Keratinocyte (primary cell): ENCODE data around the gene MIPOL1. TPM values are rescaled to one million over a fixed set of nuclear protein-coding genes. Genes with fewer than 3 reads are reported as not detected.

ENCODE experiments used
- DNase-seq: peaks from one replicate; pipeline ENCODE4 v3.0.0-alpha.2; 2011; ENCODE audit warnings: low read depth, missing footprints, low spot score
- FAIRE-seq: peaks from 2 replicates; lab custom pipeline; 2011; peaks lifted over from hg19 to GRCh38; lab: Jason Lieb, UNC
- H2AFZ ChIP-seq: 2 replicates; pipeline ENCODE4 v1.6.0; 2012; ENCODE audit warnings: low read length, control low read depth, inconsistent platforms; ENCODE audit not compliant: control insufficient read depth
- H3K27ac ChIP-seq: 2 replicates; pipeline ENCODE4 v1.5.1; 2011; ENCODE audit warnings: low read length; ENCODE audit not compliant: control insufficient read depth, insufficient read depth
- H3K27me3 ChIP-seq: 3 replicates; pipeline ENCODE4 v1.6.0; 2011; ENCODE audit warnings: low read length; ENCODE audit not compliant: control insufficient read depth, insufficient read depth; ENCODE audit errors: extremely low read depth
- H3K36me3 ChIP-seq, 2 experiments: 2 replicates in 1 of 2; 3 replicates in 1 of 2; pipeline ENCODE4 v1.5.1; 2011; ENCODE audit warnings: low read length in 2 of 2, mild to moderate bottlenecking in 1 of 2; ENCODE audit not compliant: control insufficient read depth in 2 of 2, insufficient read depth in 2 of 2; ENCODE audit errors: extremely low read depth in 1 of 2
- H3K4me1 ChIP-seq: 3 replicates; pipeline ENCODE4 v1.5.1; 2011; ENCODE audit warnings: low read length; ENCODE audit not compliant: control insufficient read depth, insufficient read depth; ENCODE audit errors: extremely low read depth
- H3K4me2 ChIP-seq: 3 replicates; pipeline ENCODE4 v1.6.0; 2011; ENCODE audit warnings: low read depth, low read length; ENCODE audit not compliant: control insufficient read depth, insufficient read depth; ENCODE audit errors: extremely low read depth
- H3K4me3 ChIP-seq, 3 experiments: fragments of 200-600 bp in 1 of 3; sonication (generic) in 1 of 3; 2 replicates in 2 of 3; 3 replicates in 1 of 3; pipeline ENCODE4 v1.5.1; 2011 to 2016; ENCODE audit warnings: low read length in 3 of 3, mild to moderate bottlenecking in 3 of 3, control low read depth in 2 of 3, inconsistent platforms in 1 of 3, low read depth in 1 of 3, mixed read lengths in 1 of 3, mixed run types in 1 of 3, moderate library complexity in 1 of 3; ENCODE audit not compliant: control insufficient read depth in 2 of 3, insufficient read depth in 2 of 3; ENCODE audit errors: extremely low read depth in 1 of 3
- H3K79me2 ChIP-seq: 2 replicates; pipeline ENCODE4 v1.6.0; 2012; ENCODE audit warnings: low read length; ENCODE audit not compliant: control insufficient read depth, insufficient read depth
- H3K9ac ChIP-seq: 3 replicates; pipeline ENCODE4 v1.6.0; 2011; ENCODE audit warnings: low read length; ENCODE audit not compliant: control insufficient read depth, insufficient read depth; ENCODE audit errors: extremely low read depth
- H3K9me1 ChIP-seq: 3 replicates; pipeline ENCODE4 v1.6.0; 2011; ENCODE audit warnings: low read length; ENCODE audit not compliant: control insufficient read depth, insufficient read depth; ENCODE audit errors: extremely low read depth
- H3K9me3 ChIP-seq: 2 replicates; pipeline ENCODE4 v1.5.1; 2012; ENCODE audit warnings: low read depth, low read length; ENCODE audit not compliant: control insufficient read depth
- H4K20me1 ChIP-seq: 3 replicates; pipeline ENCODE4 v1.6.0; 2011; ENCODE audit warnings: low read length; ENCODE audit not compliant: control insufficient read depth, insufficient read depth; ENCODE audit errors: extremely low read depth
- CTCF ChIP-seq, 3 experiments: IDR thresholded peaks in 1 of 3; conservative IDR thresholded peaks in 1 of 3; optimal IDR thresholded peaks in 1 of 3; 2 replicates in 2 of 3; 3 replicates in 1 of 3; pipeline versions ENCODE3 to v1.5.1; 2011; ENCODE audit warnings: low read length in 3 of 3, mild to moderate bottlenecking in 3 of 3, moderate library complexity in 2 of 3, control low read depth in 1 of 3, inconsistent platforms in 1 of 3; ENCODE audit not compliant: insufficient read depth in 2 of 3; ENCODE audit errors: extremely low read depth in 1 of 3
- EZH2 ChIP-seq: IDR thresholded peaks from one replicate; pipeline ENCODE4 v1.6.1; 2012; ENCODE audit warnings: inconsistent platforms, mild to moderate bottlenecking, low read length, moderate library complexity
- dilution Hi-C: fragments of 300-500 bp; cut with MboI; formaldehyde crosslinking; loops from one replicate; pipeline ENCODE4 v1.7.0; 2020; ENCODE audit warnings: low sequenced_read_pairs; ENCODE audit not compliant: extremely low pct_ligation_motif_present
- polyA plus RNA-seq, 5 experiments: library from polyadenylated mRNA; depleted of rRNA in 3 of 5; stranded (reverse) in 3 of 5; stranded (forward) in 1 of 5; unstranded in 1 of 5; fragments of >200 nt; gene quantifications; 1 replicate in 1 of 5; 2 replicates in 3 of 5; 3 replicates in 1 of 5; pipeline versions ENCODE4 v1.2.1 to v1.2.3, GENCODE V29; 2011 to 2012; ENCODE audit warnings: missing spikeins in 2 of 5, low read depth in 1 of 5, low replicate concordance in 1 of 5

Gene MIPOL1
- polyA plus RNA-seq, 1 donor (not counting 4 experiments of a cell fraction or from before 2014, with no cell fraction given): 10.9 TPM

GRCh38 chr14:37275963-37276362 is 78.2 kb downstream of the MIPOL1 start:
- Histone ChIP-seq H3K4me1 (no peaks in the 10 kb centered on the region), H3K4me2 (no peak overlapping the region), H3K9me3 (no peaks in the 10 kb centered on the region), H3K9ac (no peak overlapping the region), H3K4me3 (no peak overlapping the region), H4K20me1 (no peaks in the 10 kb centered on the region), H3K27me3 (no peaks in the 10 kb centered on the region), H3K9me1 (no peaks in the 10 kb centered on the region), H3K79me2 (no peaks in the 10 kb centered on the region), H3K36me3 (no peaks in the 10 kb centered on the region), H2AFZ (no peak overlapping the region), H3K27ac (no peak overlapping the region)
- no peak for TF ChIP-seq CTCF (optimal IDR thresholded peaks at IDR 0.05 in 1 of 3, IDR thresholded peaks at IDR 0.05 in 1 of 3, conservative IDR thresholded peaks at IDR 0.05 in 1 of 3; ENCODE audit: extremely low read depth in 1 of 3, insufficient read depth in 2 of 3, low read length in 3 of 3)
- TF ChIP-seq EZH2: no peak
- DNase-seq (no peak), FAIRE-seq (no peak)
- dilution Hi-C loops: no loop called here

GRCh38 chr14:37278636-37279538 is 81.2 kb downstream of the MIPOL1 start:
- Histone ChIP-seq H2AFZ (no peak overlapping the region), H3K9me1 (no peaks in the 10 kb centered on the region), H3K9ac (no peak overlapping the region), H3K4me1 (no peaks in the 10 kb centered on the region), H3K4me2 (no peak overlapping the region), H3K9me3 (no peaks in the 10 kb centered on the region), H3K27ac (no peak overlapping the region), H3K27me3 (no peaks in the 10 kb centered on the region), H3K36me3 (no peaks in the 10 kb centered on the region), H3K4me3 (no peak overlapping the region), H4K20me1 (no peaks in the 10 kb centered on the region), H3K79me2 (no peaks in the 10 kb centered on the region)
- DNase-seq: no peak
- FAIRE-seq: no peak
- dilution Hi-C loops: no loop called here
- TF ChIP-seq CTCF (optimal IDR thresholded peaks at IDR 0.05 in 1 of 3, IDR thresholded peaks at IDR 0.05 in 1 of 3, conservative IDR thresholded peaks at IDR 0.05 in 1 of 3; ENCODE audit: extremely low read depth in 1 of 3, insufficient read depth in 2 of 3, low read length in 3 of 3) (no peak), EZH2 (no peak)
